ENCODE data around the gene LPGAT1.

DNA sequence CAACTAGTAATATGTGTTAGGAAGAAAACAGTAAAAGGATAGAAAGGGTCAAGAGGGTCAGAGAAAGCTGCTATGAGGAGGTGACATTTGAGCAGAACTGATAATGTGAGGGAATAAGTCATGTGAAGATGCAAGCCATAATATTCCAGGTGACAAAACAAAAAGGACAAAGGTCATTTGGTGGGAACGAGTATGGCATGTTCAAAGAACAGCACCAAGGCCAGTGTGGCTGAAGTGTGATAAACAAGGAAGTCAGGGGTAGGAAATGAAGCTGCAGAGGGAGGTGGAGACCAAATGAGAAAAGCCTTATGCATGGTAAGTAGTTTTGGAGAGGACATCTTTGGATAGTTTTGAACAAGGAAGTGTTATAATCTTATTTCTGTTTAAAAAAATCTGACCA lies 46.7 kb downstream of the LPGAT1 start:
- TF ChIP-seq, protein P1, sequence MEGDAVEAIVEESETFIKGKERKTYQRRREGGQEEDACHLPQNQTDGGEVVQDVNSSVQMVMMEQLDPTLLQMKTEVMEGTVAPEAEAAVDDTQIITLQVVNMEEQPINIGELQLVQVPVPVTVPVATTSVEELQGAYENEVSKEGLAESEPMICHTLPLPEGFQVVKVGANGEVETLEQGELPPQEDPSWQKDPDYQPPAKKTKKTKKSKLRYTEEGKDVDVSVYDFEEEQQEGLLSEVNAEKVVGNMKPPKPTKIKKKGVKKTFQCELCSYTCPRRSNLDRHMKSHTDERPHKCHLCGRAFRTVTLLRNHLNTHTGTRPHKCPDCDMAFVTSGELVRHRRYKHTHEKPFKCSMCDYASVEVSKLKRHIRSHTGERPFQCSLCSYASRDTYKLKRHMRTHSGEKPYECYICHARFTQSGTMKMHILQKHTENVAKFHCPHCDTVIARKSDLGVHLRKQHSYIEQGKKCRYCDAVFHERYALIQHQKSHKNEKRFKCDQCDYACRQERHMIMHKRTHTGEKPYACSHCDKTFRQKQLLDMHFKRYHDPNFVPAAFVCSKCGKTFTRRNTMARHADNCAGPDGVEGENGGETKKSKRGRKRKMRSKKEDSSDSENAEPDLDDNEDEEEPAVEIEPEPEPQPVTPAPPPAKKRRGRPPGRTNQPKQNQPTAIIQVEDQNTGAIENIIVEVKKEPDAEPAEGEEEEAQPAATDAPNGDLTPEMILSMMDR (conservative IDR thresholded peaks at IDR 0.05; ENCODE audit: low read depth, low read length): no peak
- no peak for TF ChIP-seq EZH2 (IDR thresholded peaks at IDR 0.05; ENCODE audit: borderline replicate concordance, low read depth, low read length, poor library complexity, severe bottlenecking)

Data from A673 (cell line).